Immature natural killer cell (primary cell): ENCODE measurements around the gene TXLNG. TPM values are rescaled to one million over a fixed set of nuclear protein-coding genes. Genes with fewer than 3 reads are reported as not detected.

Experiments used
- DNase-seq, 3 donors: peaks; one replicate each; pipeline ENCODE4 v3.0.0; 2022; ENCODE audit warnings: mixed read lengths in 1 of 3
- H3K27ac Mint-ChIP-seq, 6 donors: one replicate each; pipeline ENCODE4 v1.8.0; 2020; ENCODE audit warnings: mixed read lengths in 6 of 6, mild to moderate bottlenecking in 5 of 6, inconsistent platforms in 4 of 6, moderate library complexity in 3 of 6
- H3K27me3 Mint-ChIP-seq, 3 donors: one replicate each; pipeline ENCODE4 v1.8.0; 2020 to 2021; ENCODE audit warnings: low read depth in 3 of 3, mild to moderate bottlenecking in 3 of 3, mixed read lengths in 3 of 3, moderate library complexity in 3 of 3, inconsistent platforms in 1 of 3
- H3K36me3 Mint-ChIP-seq, 3 donors: one replicate each; pipeline ENCODE4 v1.8.0; 2020; ENCODE audit warnings: mixed read lengths in 3 of 3, inconsistent platforms in 2 of 3, mild to moderate bottlenecking in 2 of 3
- H3K4me1 Mint-ChIP-seq, 2 donors: one replicate each; pipeline ENCODE4 v1.8.0; 2020; ENCODE audit warnings: inconsistent platforms in 2 of 2, mild to moderate bottlenecking in 2 of 2, mixed read lengths in 2 of 2, moderate library complexity in 1 of 2
- H3K4me3 Mint-ChIP-seq, 5 donors: one replicate each; pipeline ENCODE4 v1.8.0; 2020; ENCODE audit warnings: mild to moderate bottlenecking in 5 of 5, mixed read lengths in 5 of 5, inconsistent platforms in 3 of 5, moderate library complexity in 3 of 5
- H3K9me3 Mint-ChIP-seq, 6 donors: one replicate each; pipeline ENCODE4 v1.8.0; 2020; ENCODE audit warnings: mild to moderate bottlenecking in 6 of 6, mixed read lengths in 6 of 6, inconsistent platforms in 4 of 6, moderate library complexity in 3 of 6
- polyA plus RNA-seq, 3 donors: library from polyadenylated mRNA; unstranded; fragments of 300-500 nt; fragmentation: Illumina TruSeq; gene quantifications; one replicate each; pipeline ENCODE4 v1.2.3, GENCODE V29; 2021

TXLNG gene
- polyA plus RNA-seq, 3 donors from 2014 or later: 5.2 to 9.8 (median 5.4) TPM

GRCh38 chrX:16882169-16882568, 95.9 kb downstream of the TXLNG start:
- H3K9me3 Mint-ChIP-seq: peaks cover 0 to 1% (median 0%) of the 10 kb centered on the region in 6 donors
- H3K36me3 Mint-ChIP-seq: no peaks in the 10 kb centered on the region
- peaks cover 8 to 9% of the 10 kb centered on the region in 2 donors for H3K4me1 Mint-ChIP-seq
- peak in 1 of 3 donors; percentile 6 for DNase-seq
- H3K27me3 Mint-ChIP-seq: peaks cover 4 to 18% (median 14%) of the 10 kb centered on the region in 3 donors
- peak overlapping the region in 5 of 6 donors; percentile 24 to 68 (median 63) for H3K27ac Mint-ChIP-seq
- H3K4me3 Mint-ChIP-seq: peak overlapping the region; percentile 74 to 85 (median 82)

- Mint-ChIP-seq H3K4me1 (peaks cover 8 to 9% of the 10 kb centered on the region in 2 donors), H3K27ac (peak overlapping the region; percentile 12 to 81 (median 67)), H3K27me3 (peaks cover 4 to 16% (median 10%) of the 10 kb centered on the region in 3 donors)
Observed at GRCh38 chrX:16882702-16883486, 96.6 kb downstream of the TXLNG start.

DNA sequence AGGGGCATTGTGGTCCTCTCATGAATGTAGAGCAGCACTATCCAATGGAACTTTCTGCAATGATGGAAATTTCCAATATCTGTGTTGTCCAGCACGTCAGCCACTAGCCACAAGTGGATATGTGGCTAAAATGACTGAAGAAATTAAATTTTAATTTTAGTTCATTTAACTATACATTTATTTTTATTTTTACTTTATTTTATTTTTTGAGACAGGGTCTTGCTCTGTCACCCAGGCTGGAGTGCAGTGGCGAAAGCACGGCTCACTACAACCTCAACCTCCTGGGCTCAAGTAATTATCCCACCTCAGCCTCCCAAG, 97.2 kb downstream of the TXLNG start:
- Mint-ChIP-seq H3K4me1 (peaks cover 8 to 9% of the 10 kb centered on the region in 2 donors), H3K27ac (peak overlapping the region in 1 of 6 donors; percentile 63), H3K36me3 (no peaks in the 10 kb centered on the region), H3K4me3 (peak overlapping the region in 3 of 5 donors; percentile 82 to 85 (median 85)), H3K27me3 (peaks cover 4 to 20% (median 6%) of the 10 kb centered on the region in 3 donors), H3K9me3 (peaks cover 0 to 1% (median 0%) of the 10 kb centered on the region in 6 donors)
- no peak for DNase-seq

More at GRCh38 chrX:16882702-16883486, 96.6 kb downstream of the TXLNG start:
- H3K9me3 Mint-ChIP-seq: peaks cover 0 to 1% (median 0%) of the 10 kb centered on the region in 6 donors
- H3K36me3 Mint-ChIP-seq: no peaks in the 10 kb centered on the region
- H3K4me3 Mint-ChIP-seq: peak overlapping the region; percentile 74 to 85 (median 82)
- peak; percentile 48 to 56 (median 50) for DNase-seq

DNA sequence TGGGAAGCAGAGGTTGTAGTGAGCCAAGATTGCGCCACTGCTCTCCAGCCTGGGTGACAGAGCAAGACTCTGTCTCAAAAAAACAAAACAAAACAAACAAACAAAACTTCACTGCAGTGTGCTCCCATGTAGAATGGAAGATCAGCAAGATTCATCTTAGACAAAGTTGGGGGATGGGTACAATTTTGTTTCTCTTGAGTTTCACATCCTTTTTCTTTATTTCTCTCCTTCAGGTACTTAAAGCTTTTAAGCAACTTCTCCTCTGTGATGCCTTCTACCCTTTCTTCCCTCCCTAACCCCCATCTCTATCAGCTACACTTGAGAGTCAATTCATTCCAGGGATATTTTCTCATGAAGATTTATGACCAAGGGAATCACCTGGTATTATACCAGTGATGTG, 99.4 kb downstream of the TXLNG start:
- H3K4me3 Mint-ChIP-seq: no peak overlapping the region
- no peaks in the 10 kb centered on the region for H3K36me3 Mint-ChIP-seq

GRCh38 chrX:16892504-16893362, 106.5 kb downstream of the TXLNG start:
- H3K4me3 Mint-ChIP-seq: peak overlapping the region in 1 of 5 donors; percentile 1
- DNase-seq: peak; percentile 63
- H3K27ac Mint-ChIP-seq: no peak overlapping the region
- H3K36me3 Mint-ChIP-seq: no peaks in the 10 kb centered on the region
- peaks cover 4 to 8% of the 10 kb centered on the region in 2 donors for H3K4me1 Mint-ChIP-seq
- H3K27me3 Mint-ChIP-seq: peaks cover 0 to 6% (median 0%) of the 10 kb centered on the region in 3 donors
- H3K9me3 Mint-ChIP-seq: no peaks in the 10 kb centered on the region

More for the DNA sequence above, 99.4 kb downstream of the TXLNG start:
- Mint-ChIP-seq H3K9me3 (peaks cover 0 to 1% (median 0%) of the 10 kb centered on the region in 6 donors), H3K27me3 (peaks cover 0 to 15% (median 3%) of the 10 kb centered on the region in 3 donors), H3K27ac (no peak overlapping the region), H3K4me1 (peaks cover 8 to 9% of the 10 kb centered on the region in 2 donors)
- no peak for DNase-seq

Other genes with a start within 250 kb of the TXLNG start
- gene S100G, start 136.3 kb upstream of the TXLNG start, polyA plus RNA-seq: not detected
- 1 to 10 TPM; 1.1 to 5.7 (median 4.5) TPM for gene CTPS2, start 73.8 kb upstream of the TXLNG start, polyA plus RNA-seq
- gene SYAP1, start 66.9 kb upstream of the TXLNG start, polyA plus RNA-seq: 10 to 100 TPM; 18.7 to 33.4 (median 28.8) TPM
- 100 to 1,000 TPM; 166 to 243 (median 199) TPM for gene RBBP7, start 83.9 kb downstream of the TXLNG start, polyA plus RNA-seq
- gene REPS2, start 160.2 kb downstream of the TXLNG start, polyA plus RNA-seq: under 1 TPM in 2 of 3 donors, not detected in 1; 0.03 to 0.71 TPM